ENCODE measurements around the gene TAS1R3. TPM values are rescaled to one million over a fixed set of nuclear protein-coding genes. Genes with fewer than 3 reads are reported as not detected.
A peak's percentile ranks its signal among the peaks of the same experiment; 100 is the strongest.

The TAS1R3 gene
- total RNA-seq, 1 experiment from 2014 or later = 0.31 TPM

- H3K27ac ChIP-seq (ENCODE audit: low read length) = peak overlapping the region; percentile 93
- peak; percentile 84 for DNase-seq (ENCODE audit: low read depth, low spot score)
- no peaks in the 10 kb centered on the region; the same call in 1 of the 2 replicates for H3K36me3 ChIP-seq (ENCODE audit: control insufficient read depth, insufficient read depth, low read length)
- no peaks in the 10 kb centered on the region for H3K9me3 ChIP-seq (ENCODE audit: control insufficient read depth, insufficient read depth, low read depth, low read length)
- peaks cover 40% of the 10 kb centered on the region for H3K4me1 ChIP-seq (ENCODE audit: control insufficient read depth, insufficient read depth, low read length)
- intact Hi-C loops (cut with micrococcal nuclease; ENCODE audit: unreplicated experiment) (no loop called here), in situ Hi-C loops (cut with HindIII; ENCODE audit: low pct_unique_long_range_greater_than_20kb, low sequenced_read_pairs) (no loop called here)
- ChIA-PET POLR2A (no interaction called here), CTCF (interaction anchor here (2.2 kb wide), 1 partner anchor 27 kb away, joined by 8 read pairs; no protein-coding TSS in a partner anchor)
- peak in 1 of 2 experiments; percentile 5; a peak in 1 of 4 replicates for TF ChIP-seq REST (IDR thresholded peaks at IDR 0.05; ENCODE audit: insufficient read depth in 1 of 2, low read depth in 2 of 2, low read length in 1 of 2)
- TF ChIP-seq POLR2AphosphoS5 (IDR thresholded peaks at IDR 0.05; ENCODE audit: low read depth, low read length) = no peak
- no peak for TF ChIP-seq SIN3A (IDR thresholded peaks at IDR 0.05; ENCODE audit: borderline replicate concordance, insufficient read depth, low read depth, low read length)
- peak; percentile 88 for TF ChIP-seq CTCF (IDR thresholded peaks at IDR 0.05)
- TF ChIP-seq TCF7L2 (IDR thresholded peaks at IDR 0.05; ENCODE audit: low read depth, low read length) = no peak
- peak; percentile 74 for ATAC-seq
- BruUV-seq (replicated peaks) = no TSS peak
- peak overlapping the region in 1 of 2 experiments; percentile 85; a peak in 2 of 4 replicates for H3K4me3 ChIP-seq (ENCODE audit: low read depth in 2 of 2, low read length in 2 of 2)
- no peaks in the 10 kb centered on the region for H3K27me3 ChIP-seq (ENCODE audit: control insufficient read depth, insufficient read depth, low read length)
These were observed 13.7 kb downstream of the TAS1R3 start for GRCh38 chr1:1344655-1345361.

- CTCF ChIA-PET = interaction anchor here (2.2 kb wide), 1 partner anchor 27 kb away, joined by 8 read pairs; no protein-coding TSS in a partner anchor
- intact Hi-C loops (cut with micrococcal nuclease; ENCODE audit: unreplicated experiment) = no loop called here
These were observed 14.3 kb downstream of the TAS1R3 start for GRCh38 chr1:1345384-1345783.

More at GRCh38 chr1:1345384-1345783, 14.3 kb downstream of the TAS1R3 start:
- in situ Hi-C loops (cut with HindIII; ENCODE audit: low pct_unique_long_range_greater_than_20kb, low sequenced_read_pairs) = no loop called here
- no peaks in the 10 kb centered on the region for H3K27me3 ChIP-seq (ENCODE audit: control insufficient read depth, insufficient read depth, low read length)
- ATAC-seq (peak; percentile 3), DNase-seq (ENCODE audit: low read depth, low spot score) (no peak)
- peak overlapping the region; percentile 93 for H3K27ac ChIP-seq (ENCODE audit: low read length)
- no peaks in the 10 kb centered on the region; the same call in 1 of the 2 replicates for H3K36me3 ChIP-seq (ENCODE audit: control insufficient read depth, insufficient read depth, low read length)
- H3K9me3 ChIP-seq (ENCODE audit: control insufficient read depth, insufficient read depth, low read depth, low read length) = no peaks in the 10 kb centered on the region
- POLR2A ChIA-PET = no interaction called here
- peaks cover 40% of the 10 kb centered on the region for H3K4me1 ChIP-seq (ENCODE audit: control insufficient read depth, insufficient read depth, low read length)
- TF ChIP-seq SIN3A (IDR thresholded peaks at IDR 0.05; ENCODE audit: borderline replicate concordance, insufficient read depth, low read depth, low read length) = no peak
- no peak for TF ChIP-seq POLR2AphosphoS5 (IDR thresholded peaks at IDR 0.05; ENCODE audit: low read depth, low read length)
- no peak for TF ChIP-seq REST (IDR thresholded peaks at IDR 0.05; ENCODE audit: insufficient read depth in 1 of 2, low read depth in 2 of 2, low read length in 1 of 2)
- no peak for TF ChIP-seq TCF7L2 (IDR thresholded peaks at IDR 0.05; ENCODE audit: low read depth, low read length)
- TF ChIP-seq CTCF (IDR thresholded peaks at IDR 0.05) = no peak
- peak overlapping the region in 1 of 2 experiments; percentile 85; a peak in 2 of 4 replicates for H3K4me3 ChIP-seq (ENCODE audit: low read depth in 2 of 2, low read length in 2 of 2)
- no TSS peak for BruUV-seq (replicated peaks)
